PC-3 (cell line): ENCODE results near the gene HAND1. TPM values are rescaled to one million over a fixed set of nuclear protein-coding genes. Genes with fewer than 3 reads are reported as not detected.

Experiments
- ATAC-seq: fragments of 200-7000 bp; cut with Tn5 transposase; 2 replicates; pipeline ENCODE4 v1.9.1; 2020; ENCODE audit warnings: mild to moderate bottlenecking, moderate library complexity
- BruUV-seq: library from RNA; stranded (reverse); fragments of 400-500 nt; replicated peaks from 2 replicates; lab custom pipeline; 2021; lab: Mats Ljungman, UMichigan
- CTCF ChIA-PET: fragments of 300-600 bp; sonication (Branson Sonifier 250); formaldehyde crosslinking; loops from one replicate; lab custom pipeline; 2022; ENCODE audit warnings: antibody characterized with exemption; lab: Charles Lee
- POLR2A ChIA-PET: fragments of 300-600 bp; sonication (Branson Sonifier 250); formaldehyde crosslinking; loops from one replicate; lab custom pipeline; 2022; ENCODE audit warnings: antibody characterized with exemption; ENCODE audit not compliant: unreplicated experiment; lab: Charles Lee
- DNase-seq: peaks from one replicate; pipeline ENCODE4 v3.0.0-alpha.2; 2015
- H2AFZ ChIP-seq: fragments of 300-600 bp; sonication (generic); 2 replicates; pipeline ENCODE4 v1.6.0; 2016; ENCODE audit warnings: antibody characterized with exemption, low read length
- H3F3A ChIP-seq: fragments of 300-600 bp; sonication (generic); one replicate; pipeline ENCODE4 v1.6.0; 2017; ENCODE audit warnings: antibody characterized with exemption, low read length, control low read depth, mild to moderate bottlenecking; ENCODE audit not compliant: unreplicated experiment
- H3K27ac ChIP-seq: fragments of 300-600 bp; sonication (generic); 2 replicates; pipeline ENCODE4 v1.5.1; 2016; ENCODE audit warnings: mild to moderate bottlenecking, low read length
- H3K27me3 ChIP-seq: fragments of 300-600 bp; sonication (generic); 2 replicates; pipeline ENCODE4 v1.6.1; 2016; ENCODE audit warnings: low read length, mixed read lengths
- H3K36me3 ChIP-seq: fragments of 300-600 bp; sonication (generic); 2 replicates; pipeline ENCODE4 v1.6.1; 2016; ENCODE audit warnings: low read depth, mixed run types, low read length, mixed read lengths
- H3K4me1 ChIP-seq: fragments of 300-600 bp; sonication (generic); 2 replicates; pipeline ENCODE4 v1.5.1; 2016; ENCODE audit warnings: low read length; ENCODE audit not compliant: insufficient read depth
- H3K4me2 ChIP-seq: fragments of 300-600 bp; sonication (generic); 2 replicates; pipeline ENCODE4 v1.6.0; 2016; ENCODE audit warnings: low read length
- H3K4me3 ChIP-seq: fragments of 300-600 bp; sonication (generic); 2 replicates; pipeline ENCODE4 v1.5.1; 2016; ENCODE audit warnings: mild to moderate bottlenecking, low read length, mixed read lengths
- H3K79me2 ChIP-seq: fragments of 300-600 bp; sonication (generic); 2 replicates; pipeline ENCODE4 v1.6.1; 2017; ENCODE audit warnings: low read length, mixed read lengths
- H3K9ac ChIP-seq: fragments of 300-600 bp; sonication (generic); 2 replicates; pipeline ENCODE4 v1.6.0; 2016; ENCODE audit warnings: mild to moderate bottlenecking, low read length
- H3K9me2 ChIP-seq: fragments of 300-600 bp; sonication (generic); replicated peaks from 2 replicates; pipeline ENCODE4 v1.6.1; 2016; ENCODE audit warnings: mixed run types, low read length, mixed read lengths
- H3K9me3 ChIP-seq: fragments of 300-600 bp; sonication (generic); 2 replicates; pipeline ENCODE4 v1.6.1; 2016; ENCODE audit warnings: low read length, mixed read lengths
- H4K20me1 ChIP-seq: fragments of 300-600 bp; sonication (generic); 2 replicates; pipeline ENCODE4 v1.6.1; 2016; ENCODE audit warnings: low read length, mixed read lengths
- EZH2 ChIP-seq: fragments of 300-600 bp; sonication (generic); IDR thresholded peaks from one replicate; pipeline ENCODE4 v1.6.1; 2017; ENCODE audit warnings: antibody characterized with exemption, mild to moderate bottlenecking, low read length; ENCODE audit not compliant: unreplicated experiment
- EZH2phosphoT487 ChIP-seq: fragments of 300-600 bp; sonication (generic); IDR thresholded peaks from 2 replicates; pipeline ENCODE4 v1.6.1; 2018; ENCODE audit warnings: mild to moderate bottlenecking, antibody characterized with exemption, low read length, borderline replicate concordance
- intact Hi-C: fragments of 100-400 bp; cut with micrococcal nuclease; formaldehyde crosslinking; loops from 2 replicates; pipeline ENCODE4 v1.9.0; 2023
- total RNA-seq: library from RNA; depleted of rRNA; stranded (reverse); fragments of >200 nt; gene quantifications from 2 replicates; pipeline ENCODE4 v1.2.3, GENCODE V29; 2014
- TF ChIP-seq, protein P1 (sequence below): fragments of 300-600 bp; sonication (generic); conservative IDR thresholded peaks from 2 replicates; pipeline ENCODE4 v1.5.1; 2017; ENCODE audit warnings: antibody characterized with exemption, low read depth, mild to moderate bottlenecking, low read length

HAND1 gene
- total RNA-seq, 1 experiment from 2014 or later: not detected

GRCh38 chr5:154485850-154486426 lies 7.9 kb upstream of the HAND1 start:
- no TSS peak for BruUV-seq
- Histone ChIP-seq H3K9me3 (no peaks in the 10 kb centered on the region), H3K79me2 (no peaks in the 10 kb centered on the region), H4K20me1 (no peaks in the 10 kb centered on the region), H3K4me2 (no peak overlapping the region), H3K9me2 (no peaks in the 10 kb centered on the region), H3K27me3 (peaks cover 86% of the 10 kb centered on the region), H3F3A (no peaks in the 10 kb centered on the region), H2AFZ (no peak overlapping the region), H3K27ac (no peak overlapping the region), H3K4me3 (no peak overlapping the region), H3K9ac (no peak overlapping the region), H3K36me3 (no peaks in the 10 kb centered on the region), H3K4me1 (no peaks in the 10 kb centered on the region)
- TF ChIP-seq EZH2phosphoT487 (no peak), EZH2 (no peak)
- TF ChIP-seq, protein P1, sequence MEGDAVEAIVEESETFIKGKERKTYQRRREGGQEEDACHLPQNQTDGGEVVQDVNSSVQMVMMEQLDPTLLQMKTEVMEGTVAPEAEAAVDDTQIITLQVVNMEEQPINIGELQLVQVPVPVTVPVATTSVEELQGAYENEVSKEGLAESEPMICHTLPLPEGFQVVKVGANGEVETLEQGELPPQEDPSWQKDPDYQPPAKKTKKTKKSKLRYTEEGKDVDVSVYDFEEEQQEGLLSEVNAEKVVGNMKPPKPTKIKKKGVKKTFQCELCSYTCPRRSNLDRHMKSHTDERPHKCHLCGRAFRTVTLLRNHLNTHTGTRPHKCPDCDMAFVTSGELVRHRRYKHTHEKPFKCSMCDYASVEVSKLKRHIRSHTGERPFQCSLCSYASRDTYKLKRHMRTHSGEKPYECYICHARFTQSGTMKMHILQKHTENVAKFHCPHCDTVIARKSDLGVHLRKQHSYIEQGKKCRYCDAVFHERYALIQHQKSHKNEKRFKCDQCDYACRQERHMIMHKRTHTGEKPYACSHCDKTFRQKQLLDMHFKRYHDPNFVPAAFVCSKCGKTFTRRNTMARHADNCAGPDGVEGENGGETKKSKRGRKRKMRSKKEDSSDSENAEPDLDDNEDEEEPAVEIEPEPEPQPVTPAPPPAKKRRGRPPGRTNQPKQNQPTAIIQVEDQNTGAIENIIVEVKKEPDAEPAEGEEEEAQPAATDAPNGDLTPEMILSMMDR: no peak
- ChIA-PET CTCF (no interaction called here), POLR2A (no interaction called here)
- ATAC-seq (no peak), DNase-seq (no peak)
- intact Hi-C loops: no loop called here

GRCh38 chr5:154485096-154485491 lies 7.1 kb upstream of the HAND1 start:
- Histone ChIP-seq H3K27me3 (peaks cover 94% of the 10 kb centered on the region), H3K79me2 (no peaks in the 10 kb centered on the region), H4K20me1 (no peaks in the 10 kb centered on the region), H3K27ac (no peak overlapping the region), H3K4me3 (no peak overlapping the region), H3K4me2 (no peak overlapping the region), H3F3A (no peaks in the 10 kb centered on the region), H3K9ac (no peak overlapping the region), H3K4me1 (no peaks in the 10 kb centered on the region), H2AFZ (no peak overlapping the region), H3K9me2 (no peaks in the 10 kb centered on the region), H3K9me3 (no peaks in the 10 kb centered on the region), H3K36me3 (no peaks in the 10 kb centered on the region)
- ATAC-seq (no peak), DNase-seq (no peak)
- CTCF ChIA-PET: no interaction called here
- no TSS peak for BruUV-seq
- no peak for TF ChIP-seq EZH2phosphoT487
- no peak for TF ChIP-seq EZH2
- TF ChIP-seq, protein P1: no peak
- POLR2A ChIA-PET: no interaction called here
- intact Hi-C loops: no loop called here

DNA sequence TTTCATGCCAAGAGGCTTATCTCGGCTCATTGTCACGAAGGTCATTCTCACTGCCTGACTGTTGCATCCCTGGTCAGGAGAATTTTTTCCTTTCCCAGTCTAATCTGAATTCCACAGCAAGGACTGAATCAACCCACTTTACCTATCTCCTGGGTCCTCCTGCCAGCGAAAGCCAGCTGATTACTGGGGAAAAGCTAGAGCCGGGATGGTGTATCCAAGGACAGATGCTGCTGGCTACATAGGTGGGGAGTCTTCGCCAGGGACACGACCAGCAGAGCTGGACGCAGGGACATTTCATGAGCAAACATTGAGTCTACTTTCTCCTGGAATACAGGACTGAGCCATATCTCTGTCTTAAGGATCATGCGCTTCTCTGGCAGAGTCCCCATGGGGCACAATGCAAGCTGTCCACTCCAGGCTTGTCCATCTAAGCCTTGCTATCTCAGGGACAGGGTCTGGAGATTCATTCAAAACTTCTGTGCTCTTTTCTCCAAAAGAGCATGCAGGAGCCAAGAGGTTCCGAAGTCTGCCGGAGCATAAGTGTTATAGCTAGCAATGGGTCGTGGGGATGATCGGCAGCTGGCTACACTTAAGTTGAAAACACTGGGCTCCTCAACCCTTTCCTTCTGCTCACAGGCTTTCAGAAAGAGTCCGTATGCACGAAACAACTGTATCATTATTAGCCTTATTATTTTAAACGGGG lies 6.5 kb upstream of the HAND1 start:
- H3K9ac ChIP-seq: no peak overlapping the region
- no peaks in the 10 kb centered on the region for H4K20me1 ChIP-seq
- H3K4me2 ChIP-seq: no peak overlapping the region
- POLR2A ChIA-PET: no interaction called here
- intact Hi-C loops: no loop called here
- H3K36me3 ChIP-seq: no peaks in the 10 kb centered on the region
- no peak overlapping the region for H3K4me3 ChIP-seq
- H3K27me3 ChIP-seq: peaks cover 96% of the 10 kb centered on the region
- DNase-seq (no peak), ATAC-seq (no peak)
- H3K4me1 ChIP-seq: no peaks in the 10 kb centered on the region
- no peak overlapping the region for H3K27ac ChIP-seq
- no TSS peak for BruUV-seq
- H3K9me2 ChIP-seq: no peaks in the 10 kb centered on the region
- H2AFZ ChIP-seq: no peak overlapping the region
- TF ChIP-seq, protein P1: no peak
- TF ChIP-seq EZH2phosphoT487 (no peak), EZH2 (no peak)
- no peaks in the 10 kb centered on the region for H3F3A ChIP-seq
- no peaks in the 10 kb centered on the region for H3K79me2 ChIP-seq
- no peaks in the 10 kb centered on the region for H3K9me3 ChIP-seq
- CTCF ChIA-PET: no interaction called here
